ENCODE measurements around the gene GPR35.

GPR35 gene, protein sequence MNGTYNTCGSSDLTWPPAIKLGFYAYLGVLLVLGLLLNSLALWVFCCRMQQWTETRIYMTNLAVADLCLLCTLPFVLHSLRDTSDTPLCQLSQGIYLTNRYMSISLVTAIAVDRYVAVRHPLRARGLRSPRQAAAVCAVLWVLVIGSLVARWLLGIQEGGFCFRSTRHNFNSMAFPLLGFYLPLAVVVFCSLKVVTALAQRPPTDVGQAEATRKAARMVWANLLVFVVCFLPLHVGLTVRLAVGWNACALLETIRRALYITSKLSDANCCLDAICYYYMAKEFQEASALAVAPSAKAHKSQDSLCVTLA

DNA sequence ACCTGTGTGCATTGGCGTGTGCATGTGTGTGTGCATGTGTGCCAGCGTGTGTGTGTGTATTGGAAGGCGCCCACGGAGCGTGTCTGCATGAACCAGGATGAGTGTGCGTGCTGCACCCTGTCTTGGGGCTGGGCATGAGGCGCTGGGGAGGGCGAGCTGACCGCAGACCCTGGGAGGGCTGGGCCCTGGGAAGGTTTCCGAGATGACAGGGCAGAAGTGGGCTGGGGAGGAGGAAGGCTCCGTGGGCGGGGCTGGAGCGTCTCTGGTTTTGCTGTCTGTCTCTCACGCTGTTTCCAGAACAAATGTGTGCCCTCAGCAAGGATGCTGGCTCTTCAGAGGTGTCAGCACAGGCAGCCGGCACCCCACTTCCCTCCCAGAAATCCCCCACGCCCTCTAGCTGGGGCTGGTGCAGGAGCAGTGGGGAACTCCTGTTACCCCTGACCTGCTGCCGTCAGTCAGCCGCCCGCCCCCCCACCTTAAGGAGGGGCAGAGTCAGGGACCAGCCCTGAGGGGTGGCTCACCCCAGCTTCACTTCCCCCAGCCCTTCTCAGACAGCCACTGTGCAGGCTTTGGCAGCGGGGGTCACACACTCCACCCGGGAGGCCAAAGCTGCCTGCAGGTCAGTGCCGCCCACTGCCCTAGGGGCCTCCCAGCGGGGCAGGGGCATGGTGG, at the start of gene GPR35:
GPR35 (plus strand) TSS at position 531 of the 672 bp plus-strand sequence. CDS start 4,473 bp downstream, outside the sequence.
- peak; percentile 31 for DNase-seq

DNA sequence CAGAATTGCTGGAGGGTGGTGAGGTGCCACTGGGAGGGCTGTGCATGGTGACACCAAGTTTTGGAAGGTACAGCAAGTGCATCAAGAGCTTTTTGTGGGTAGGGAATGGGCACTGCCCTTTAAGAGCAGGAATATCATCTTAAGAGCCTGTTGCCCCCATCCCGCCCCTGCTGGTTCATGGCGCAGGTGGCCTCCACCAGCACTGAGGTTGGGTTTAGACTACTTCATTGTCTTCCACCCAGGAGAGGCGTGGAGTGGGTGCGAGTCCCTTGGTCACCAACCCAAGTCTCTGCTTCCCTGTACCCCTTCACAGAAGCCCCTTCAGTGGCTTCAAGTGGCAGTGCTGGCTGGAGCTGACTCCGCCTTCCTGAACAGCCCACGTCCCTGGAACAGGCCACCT, 49.2 kb upstream of the GPR35 start:
- no peak for DNase-seq

DNA sequence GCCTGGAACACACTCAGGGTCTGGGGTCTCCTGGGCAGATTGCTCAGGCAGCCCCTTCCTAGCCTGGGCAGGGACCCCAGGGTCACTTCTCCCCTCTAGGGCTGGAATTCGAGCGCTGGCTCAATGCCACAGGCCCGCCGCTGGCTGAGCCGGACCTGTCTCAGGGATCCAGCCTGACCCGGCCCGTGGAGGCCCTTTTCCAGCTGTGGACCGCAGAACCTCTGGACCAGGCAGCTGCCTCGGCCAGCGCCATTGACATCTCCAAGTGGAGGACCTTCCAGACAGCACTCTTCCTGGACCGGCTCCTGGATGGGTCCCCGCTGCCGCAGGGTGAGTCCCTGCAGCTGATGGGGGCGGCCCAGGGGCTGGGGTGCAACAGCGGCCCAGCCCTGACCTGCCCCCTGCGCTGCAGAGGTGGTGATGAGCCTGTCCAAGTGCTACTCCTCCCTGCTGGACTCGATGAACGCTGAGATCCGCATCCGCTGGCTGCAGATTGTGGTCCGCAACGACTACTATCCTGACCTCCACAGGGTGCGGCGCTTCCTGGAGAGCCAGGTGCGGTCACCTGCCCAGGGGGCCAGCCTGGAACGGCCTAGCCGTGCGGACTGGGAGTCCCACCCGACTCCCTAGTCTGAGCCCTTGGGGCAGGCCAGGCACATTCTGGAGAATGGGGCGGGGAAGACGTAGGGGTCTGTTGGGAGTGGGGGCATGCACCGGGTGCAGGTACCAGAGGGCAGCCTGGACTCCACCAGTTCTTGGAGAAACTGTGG, 48.7 kb upstream of the GPR35 start:
- DNase-seq = no peak

DNA sequence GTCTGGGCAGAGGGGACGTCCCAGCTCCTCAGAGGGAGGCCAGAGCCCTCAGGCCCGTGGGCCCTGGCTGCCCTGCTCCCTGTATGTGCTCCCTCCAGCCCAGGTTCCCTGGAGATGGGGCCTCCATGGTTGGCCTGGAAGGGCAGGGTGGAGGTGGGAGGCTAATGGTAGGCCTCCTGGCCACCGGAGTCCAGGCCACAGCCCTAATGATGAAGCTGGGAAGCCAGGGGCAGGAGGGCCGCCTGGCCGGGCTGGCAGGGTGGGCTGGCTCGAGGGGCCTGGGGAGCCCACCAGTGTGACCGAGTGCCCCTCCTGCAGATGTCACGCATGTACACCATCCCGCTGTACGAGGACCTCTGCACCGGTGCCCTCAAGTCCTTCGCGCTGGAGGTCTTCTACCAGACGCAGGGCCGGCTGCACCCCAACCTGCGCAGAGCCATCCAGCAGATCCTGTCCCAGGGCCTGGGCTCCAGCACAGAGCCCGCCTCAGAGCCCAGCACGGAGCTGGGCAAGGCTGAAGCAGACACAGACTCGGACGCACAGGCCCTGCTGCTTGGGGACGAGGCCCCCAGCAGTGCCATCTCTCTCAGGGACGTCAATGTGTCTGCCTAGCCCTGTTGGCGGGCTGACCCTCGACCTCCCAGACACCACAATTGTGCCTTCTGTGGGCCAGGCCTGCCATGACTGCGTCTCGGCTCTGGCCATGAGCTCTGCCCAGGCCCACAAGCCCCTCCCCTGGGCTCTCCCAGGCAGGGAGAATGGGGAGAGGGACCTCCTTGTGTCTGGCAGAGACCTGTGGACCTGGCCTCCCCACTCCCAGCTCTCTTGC, 47.8 kb upstream of the GPR35 start:
- DNase-seq = no peak

GRCh38 chr2:240578110-240578450, 47.2 kb upstream of the GPR35 start:
- DNase-seq = no peak

DNA sequence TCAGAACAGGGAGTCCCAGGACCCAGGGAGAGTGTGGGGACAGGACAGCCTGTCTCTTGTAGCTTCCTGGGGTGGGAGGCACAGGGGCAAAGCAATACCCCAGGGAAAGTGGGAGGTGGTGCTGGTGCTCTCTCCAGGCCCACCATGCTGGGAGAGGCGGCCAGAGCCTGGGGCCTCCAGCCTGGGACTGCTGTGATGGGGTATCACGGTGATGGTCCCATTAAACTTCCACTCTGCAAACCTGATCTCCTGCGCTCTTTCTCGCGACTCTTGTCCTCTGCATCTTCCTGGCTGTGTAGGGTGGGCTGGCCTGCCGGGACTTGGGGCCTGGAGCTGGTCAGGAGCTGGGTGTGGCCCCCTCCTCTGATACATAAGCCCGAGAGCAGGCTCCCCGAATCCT, 46.8 kb upstream of the GPR35 start:
- no peak for DNase-seq

DNA sequence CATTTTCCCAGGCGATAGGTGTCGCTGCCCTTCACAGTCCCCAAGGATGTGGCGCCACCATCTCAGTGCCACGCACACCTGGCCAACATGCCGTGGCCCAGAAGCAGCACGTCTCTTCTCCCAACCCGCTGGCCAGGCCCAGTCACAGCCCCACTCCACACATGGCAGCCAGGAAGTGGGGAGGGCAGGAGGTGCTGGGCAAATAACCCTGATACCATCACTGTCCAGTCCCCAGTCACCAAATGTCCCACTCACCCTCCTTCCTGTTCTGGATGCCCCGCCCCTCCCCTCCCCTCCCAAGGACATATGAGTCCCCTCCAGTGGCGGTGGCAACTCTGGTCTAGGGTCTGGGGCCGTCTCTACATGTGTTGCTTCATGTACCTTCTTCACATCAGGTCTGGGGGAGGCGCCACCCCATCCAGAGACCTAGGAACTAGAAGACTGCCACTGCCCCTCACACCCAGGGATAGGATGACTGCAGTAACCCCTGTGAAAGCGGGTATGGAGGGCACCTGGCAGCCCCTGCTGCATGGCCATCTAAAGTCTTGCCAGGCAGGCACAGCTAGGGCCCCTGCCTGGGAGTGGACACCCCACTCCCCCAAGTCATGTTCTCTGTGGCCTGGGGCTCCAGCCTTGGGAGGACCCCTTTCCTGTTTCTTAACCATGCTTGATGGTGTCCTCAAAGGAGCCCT, 46.1 kb upstream of the GPR35 start:
- DNase-seq = no peak

DNA sequence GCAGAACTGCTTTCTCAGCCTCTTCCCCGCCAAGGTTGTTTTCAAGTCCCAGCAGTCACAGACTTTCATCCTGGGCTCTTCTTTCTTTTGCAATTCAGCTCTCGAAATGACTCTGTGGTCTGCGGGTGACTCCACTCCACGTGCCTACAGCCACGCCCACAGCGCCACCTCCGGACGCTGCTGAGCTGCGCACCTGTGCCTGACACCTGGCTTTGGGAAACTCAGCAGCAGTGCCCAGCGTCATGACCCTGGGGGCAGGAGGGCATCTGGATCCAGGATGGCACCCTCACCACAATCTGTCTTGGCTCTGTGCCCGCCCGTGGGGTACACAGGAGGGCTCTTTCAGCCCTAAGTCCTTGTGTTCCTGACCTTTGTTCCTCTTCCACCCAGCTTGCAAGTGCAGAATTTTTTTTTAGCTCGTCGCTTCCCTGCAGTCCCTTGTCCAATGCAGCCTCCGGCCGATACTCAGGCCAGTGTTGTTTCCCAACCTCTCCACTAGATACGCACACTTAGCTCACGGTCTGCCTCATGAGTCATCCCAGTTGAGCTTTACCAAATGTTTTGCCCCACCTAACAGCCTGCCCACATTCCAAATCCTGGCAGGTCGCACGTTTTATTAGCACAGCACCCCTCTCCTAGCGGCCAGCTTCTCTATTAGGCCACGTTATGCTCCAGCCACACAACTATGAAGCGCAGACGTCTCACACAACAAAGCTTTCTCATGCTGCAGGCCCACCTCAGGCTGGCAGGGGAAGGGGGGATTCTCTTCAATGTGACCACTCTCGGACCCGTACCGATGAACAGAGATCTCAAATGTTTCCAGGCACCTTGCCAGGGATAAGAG, 45.3 kb upstream of the GPR35 start:
- DNase-seq = peak; percentile 48

DNA sequence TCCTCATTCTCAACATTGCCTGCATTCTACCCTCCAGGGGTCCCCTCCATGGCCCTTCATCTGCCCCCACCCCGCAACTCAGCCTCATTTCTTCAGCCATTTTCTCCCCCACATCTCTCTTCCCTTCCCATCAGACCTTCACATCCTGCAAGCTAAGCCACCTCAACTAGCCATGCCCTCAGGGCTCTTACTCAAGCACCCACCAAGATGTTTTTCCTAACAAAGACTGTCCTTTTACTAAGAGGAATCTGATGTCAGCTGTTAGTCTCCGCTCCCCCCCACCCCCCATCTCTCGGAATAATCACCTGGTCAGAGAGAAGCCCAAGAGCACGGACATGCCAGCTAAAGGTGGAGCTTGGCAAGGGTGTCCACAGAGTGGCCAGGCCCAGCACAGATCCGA, 43.5 kb upstream of the GPR35 start:
- no peak for DNase-seq

DNA sequence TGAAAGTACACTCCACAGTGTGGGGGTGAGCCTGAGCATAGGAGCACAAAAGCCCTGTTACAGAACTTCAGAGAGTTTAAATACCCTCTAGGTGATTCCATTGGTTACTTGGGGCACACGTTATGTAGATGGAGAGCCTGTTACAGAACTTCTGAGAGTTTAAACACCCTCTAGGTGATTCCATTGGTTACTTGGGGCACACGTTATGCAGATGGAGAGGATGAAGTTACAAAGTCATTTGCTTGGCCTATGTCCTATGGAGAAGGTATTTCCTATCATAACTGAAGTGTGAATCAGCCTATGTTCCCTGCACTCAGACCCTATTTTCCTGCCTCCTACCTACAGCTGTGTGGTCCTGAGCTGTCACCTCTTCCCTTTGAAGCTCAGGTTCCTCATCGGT, 42.5 kb upstream of the GPR35 start:
- DNase-seq = no peak

DNA sequence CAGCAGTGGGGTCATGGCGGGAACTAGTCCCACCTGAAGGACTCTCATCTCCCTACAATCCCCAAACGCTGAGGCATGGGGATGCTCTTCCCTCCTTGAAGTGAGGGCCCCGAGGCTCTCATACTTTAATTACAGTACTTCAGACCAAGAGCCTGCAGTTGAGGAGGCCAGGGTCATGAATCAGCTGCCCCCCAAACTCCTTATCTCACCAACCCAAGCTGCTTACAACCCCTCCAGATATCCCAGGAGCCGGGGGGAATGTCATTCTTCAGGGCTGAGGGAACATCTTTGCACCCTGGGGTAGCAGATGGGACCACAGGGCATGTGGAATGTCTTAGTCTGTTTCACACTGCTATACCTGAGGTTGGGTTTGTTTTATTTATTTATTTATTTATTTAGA, 41.5 kb upstream of the GPR35 start:
- DNase-seq = no peak

DNA sequence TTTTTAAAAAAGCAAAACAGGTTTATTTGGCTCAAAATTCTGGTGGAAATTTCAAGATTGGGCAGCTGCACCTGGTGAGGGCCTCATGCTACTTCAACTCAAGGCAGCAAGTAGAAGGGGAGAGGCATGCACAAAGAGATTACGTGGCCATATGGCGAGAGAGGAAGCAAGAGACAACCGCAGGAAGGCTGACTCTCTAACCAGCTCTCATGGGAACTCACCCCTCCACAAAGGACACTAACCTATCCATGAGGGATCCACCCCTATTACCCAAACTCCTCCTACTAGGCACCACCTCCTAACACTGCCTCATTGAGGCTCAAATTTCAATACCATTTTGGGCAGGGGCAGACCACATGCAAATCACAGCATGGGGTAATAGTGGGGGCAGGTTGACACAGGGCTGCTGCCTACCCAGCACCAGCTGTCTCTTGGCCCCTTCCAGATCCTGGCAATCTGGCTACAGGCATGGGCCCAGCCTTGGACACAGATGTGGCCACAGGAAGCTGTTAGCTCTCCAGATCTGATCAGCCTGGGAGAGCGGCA, 40.7 kb upstream of the GPR35 start:
- no peak for DNase-seq

GRCh38 chr2:240585101-240585500, 40.2 kb upstream of the GPR35 start:
- no peak for DNase-seq

DNA sequence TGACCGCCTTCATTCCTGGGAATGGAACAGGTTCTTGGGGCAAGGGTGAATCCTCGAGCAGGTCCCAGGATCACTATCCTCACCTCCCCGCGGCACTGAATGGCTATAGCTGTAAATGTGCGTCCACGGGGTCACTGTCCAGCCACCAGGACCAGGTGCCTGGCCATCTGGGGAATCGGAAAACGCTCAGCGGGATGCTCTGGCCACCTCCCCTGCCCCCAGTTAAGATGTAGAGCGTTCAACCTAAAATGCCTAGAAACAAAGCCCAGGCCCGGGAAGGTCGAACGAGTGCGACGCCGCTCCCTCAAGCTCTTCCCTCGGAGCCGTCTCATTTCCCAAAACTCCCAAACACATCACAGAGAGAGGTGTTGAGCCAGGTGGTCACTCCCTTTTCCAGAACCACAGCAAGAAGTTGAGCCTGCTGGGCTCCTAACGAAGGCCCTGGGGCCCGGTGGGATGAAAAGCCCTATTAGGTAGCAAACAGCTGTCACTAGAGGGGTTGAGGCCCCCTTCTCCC, 39.5 kb upstream of the GPR35 start:
- no peak for DNase-seq

DNA sequence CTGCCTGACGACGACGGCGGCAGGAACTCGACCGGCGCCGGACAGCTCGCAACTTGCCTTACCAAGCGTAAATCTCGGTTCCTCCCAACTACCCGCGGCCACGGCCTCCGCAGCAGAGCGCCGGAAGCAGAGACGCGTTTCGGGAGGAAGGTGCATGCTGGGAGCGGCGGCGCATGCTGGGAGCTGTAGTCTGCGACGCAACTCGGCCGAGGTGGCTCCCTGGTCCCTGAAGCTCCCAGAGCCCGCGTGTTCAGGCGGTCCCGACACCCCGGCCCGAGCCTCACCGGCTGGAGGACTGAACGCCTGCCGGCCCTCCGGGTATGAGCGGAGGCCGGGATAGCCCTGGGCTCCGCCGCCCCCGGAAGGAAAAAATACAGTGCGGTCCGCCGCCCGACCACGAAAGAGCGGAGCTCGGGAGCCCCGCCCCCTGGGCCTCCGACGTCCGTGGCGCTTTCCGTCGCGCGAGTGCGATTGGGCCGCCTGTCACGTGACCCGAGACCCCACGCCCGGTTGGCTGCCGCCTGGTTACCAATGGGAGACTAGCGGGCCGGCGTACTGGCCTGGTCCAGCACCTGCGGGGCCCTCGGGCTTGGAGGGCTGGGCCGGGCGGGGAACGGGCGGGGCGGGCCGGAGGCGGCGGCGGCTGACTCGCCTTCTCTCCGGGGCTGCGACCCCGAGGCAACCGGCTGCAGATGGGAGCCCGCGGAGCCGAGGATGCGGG, 38.9 kb upstream of the GPR35 start, which contains the start of gene CAPN10:
CAPN10 (plus strand) TSS at position 537 of the 721 bp plus-strand sequence; CDS start at position 715, 178 bp downstream.
- DNase-seq = peak; percentile 94

GRCh38 chr2:240586919-240587800, 38.1 kb upstream of the GPR35 start:
- DNase-seq = no peak

DNA sequence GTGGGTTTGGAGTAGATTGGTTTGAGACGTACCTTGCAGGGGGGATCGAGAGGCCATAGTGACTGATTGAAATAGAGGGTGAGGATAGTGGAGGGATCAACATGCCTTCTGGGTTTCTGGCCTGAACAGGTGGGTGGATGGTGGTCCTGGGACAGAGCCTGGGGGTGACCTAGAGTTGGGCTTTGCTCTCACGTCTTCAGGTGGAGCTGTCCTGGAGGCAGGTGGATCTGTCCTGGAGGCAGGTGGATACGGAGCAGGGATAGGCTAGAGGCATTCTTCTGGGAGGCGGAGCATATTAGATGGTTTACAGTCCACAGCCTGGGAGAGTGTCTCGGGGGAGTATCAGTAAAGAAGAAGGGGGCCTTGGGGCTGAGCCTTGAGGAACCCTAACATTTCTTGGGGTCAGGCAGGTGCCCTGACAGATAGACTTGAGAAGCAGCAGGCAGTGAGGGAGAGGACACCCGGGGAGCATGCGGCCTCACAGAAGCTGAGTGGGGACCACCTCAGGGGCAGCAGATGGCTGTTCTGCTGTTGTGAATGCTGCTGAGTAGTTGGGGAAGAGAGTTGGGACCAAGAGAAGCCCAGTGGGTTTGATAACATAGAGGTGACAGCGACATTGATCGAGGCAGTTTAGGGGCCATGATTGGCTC, 37.1 kb upstream of the GPR35 start:
- DNase-seq = no peak

- no peak for DNase-seq
Observed at GRCh38 chr2:240588669-240589068, 36.6 kb upstream of the GPR35 start.
